ENCODE results near the gene SLC29A4. TPM values are rescaled to one million over a fixed set of nuclear protein-coding genes. Genes with fewer than 3 reads are reported as not detected.
"Not testable (repeated sequence)": the region's sequence is repeated elsewhere in the genome, so short reads cannot be mapped to it uniquely, and the experiment has no call there.

SLC29A4 gene
- total RNA-seq, 1 donor from 2014 or later = 120 TPM

DNA sequence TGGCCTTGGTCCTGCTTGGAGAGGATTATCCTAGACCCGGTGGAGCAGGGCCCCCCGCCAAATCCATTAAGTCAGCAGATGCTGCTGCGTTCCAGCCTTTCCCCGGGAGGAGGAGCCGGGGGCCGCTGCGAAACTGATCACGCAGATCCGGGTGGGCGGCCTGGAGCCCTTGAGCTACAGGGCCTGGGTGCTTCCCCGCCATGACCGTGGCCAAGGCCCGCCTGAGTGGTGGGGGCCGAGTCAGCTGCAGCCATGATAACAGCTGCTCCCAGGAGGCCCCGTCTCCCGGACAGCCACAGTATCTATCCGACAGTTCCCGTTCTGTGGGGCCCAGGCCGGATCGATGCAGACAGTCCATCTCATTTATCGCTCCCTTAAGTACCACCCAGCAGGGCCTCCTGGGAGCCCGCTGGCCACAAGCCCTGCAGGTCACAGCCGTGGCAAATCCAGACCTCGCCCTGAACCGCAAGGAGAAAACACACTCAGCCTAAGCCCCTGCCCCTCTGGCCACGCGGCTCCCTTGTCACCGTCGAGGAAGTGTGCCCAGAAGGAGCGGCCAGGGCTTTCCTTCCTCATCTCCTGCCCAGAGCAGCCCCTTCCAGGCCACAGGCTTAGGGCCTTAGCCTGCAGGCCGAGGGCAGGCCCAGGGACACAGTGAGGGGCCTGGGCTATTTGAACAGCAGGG, 34.4 kb upstream of the SLC29A4 start:
- Mint-ChIP-seq H3K9me3 (ENCODE audit: low read depth) (no peaks in the 10 kb centered on the region), H3K4me1 (ENCODE audit: low read depth) (peaks cover 11% of the 10 kb centered on the region), H3K36me3 (ENCODE audit: insufficient read depth) (no peaks in the 10 kb centered on the region), H3K27me3 (no peaks in the 10 kb centered on the region), H3K27ac (peak overlapping the region; percentile 41), H3K4me3 (ENCODE audit: low read depth) (no peak overlapping the region)
- TF ChIP-seq, protein P1, sequence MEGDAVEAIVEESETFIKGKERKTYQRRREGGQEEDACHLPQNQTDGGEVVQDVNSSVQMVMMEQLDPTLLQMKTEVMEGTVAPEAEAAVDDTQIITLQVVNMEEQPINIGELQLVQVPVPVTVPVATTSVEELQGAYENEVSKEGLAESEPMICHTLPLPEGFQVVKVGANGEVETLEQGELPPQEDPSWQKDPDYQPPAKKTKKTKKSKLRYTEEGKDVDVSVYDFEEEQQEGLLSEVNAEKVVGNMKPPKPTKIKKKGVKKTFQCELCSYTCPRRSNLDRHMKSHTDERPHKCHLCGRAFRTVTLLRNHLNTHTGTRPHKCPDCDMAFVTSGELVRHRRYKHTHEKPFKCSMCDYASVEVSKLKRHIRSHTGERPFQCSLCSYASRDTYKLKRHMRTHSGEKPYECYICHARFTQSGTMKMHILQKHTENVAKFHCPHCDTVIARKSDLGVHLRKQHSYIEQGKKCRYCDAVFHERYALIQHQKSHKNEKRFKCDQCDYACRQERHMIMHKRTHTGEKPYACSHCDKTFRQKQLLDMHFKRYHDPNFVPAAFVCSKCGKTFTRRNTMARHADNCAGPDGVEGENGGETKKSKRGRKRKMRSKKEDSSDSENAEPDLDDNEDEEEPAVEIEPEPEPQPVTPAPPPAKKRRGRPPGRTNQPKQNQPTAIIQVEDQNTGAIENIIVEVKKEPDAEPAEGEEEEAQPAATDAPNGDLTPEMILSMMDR (IDR thresholded peaks at IDR 0.05; ENCODE audit: unreplicated experiment) = no peak
- no peak for DNase-seq (ENCODE audit: low spot score, unreplicated experiment)

DNA sequence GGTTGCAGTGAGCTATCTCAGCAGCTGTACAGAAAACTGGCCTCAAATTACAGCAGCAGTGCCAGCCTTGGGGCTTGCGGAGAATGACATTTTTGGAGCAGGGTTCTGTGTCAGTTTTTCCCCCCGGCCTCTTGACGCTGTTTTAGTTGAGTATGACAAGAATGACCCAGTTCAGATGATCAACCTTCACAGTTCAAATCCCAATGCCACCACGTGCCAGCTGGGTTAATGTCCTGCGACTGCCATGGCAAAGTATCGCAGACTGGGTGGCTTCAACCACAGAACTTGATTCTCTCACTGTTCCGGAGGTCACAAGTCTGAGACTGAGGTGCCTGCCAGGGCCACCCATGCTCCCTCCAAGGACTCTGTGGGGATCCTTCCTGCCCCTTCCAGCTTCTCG, 32.0 kb upstream of the SLC29A4 start:
- not testable (repeated sequence) for DNase-seq (ENCODE audit: low spot score, unreplicated experiment); H3K36me3 Mint-ChIP-seq (ENCODE audit: insufficient read depth); H3K4me1 Mint-ChIP-seq (ENCODE audit: low read depth); H3K27ac Mint-ChIP-seq; H3K4me3 Mint-ChIP-seq (ENCODE audit: low read depth); H3K27me3 Mint-ChIP-seq; H3K9me3 Mint-ChIP-seq (ENCODE audit: low read depth)

DNA sequence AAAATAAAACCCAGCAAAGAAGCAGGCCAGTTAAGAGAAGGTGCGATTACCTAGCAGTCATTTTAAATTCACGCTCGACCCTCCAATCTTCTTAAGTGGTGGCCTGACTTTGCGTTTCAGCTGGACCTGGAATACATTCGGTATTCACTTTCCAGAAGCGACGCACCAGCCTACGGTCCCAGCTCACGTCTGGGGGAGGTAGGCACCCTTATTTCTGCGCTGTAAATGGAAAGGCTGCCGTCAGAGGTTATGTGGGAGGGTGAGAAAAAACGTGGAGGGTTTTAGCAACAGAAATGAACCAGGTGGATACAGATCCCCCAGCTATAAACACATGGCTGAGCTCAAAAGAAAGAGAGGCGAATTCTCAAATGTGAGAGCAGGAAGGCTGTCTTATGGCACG, 29.2 kb upstream of the SLC29A4 start:
- H3K27ac Mint-ChIP-seq; H3K9me3 Mint-ChIP-seq (ENCODE audit: low read depth); H3K4me3 Mint-ChIP-seq (ENCODE audit: low read depth); H3K27me3 Mint-ChIP-seq; DNase-seq (ENCODE audit: low spot score, unreplicated experiment); H3K36me3 Mint-ChIP-seq (ENCODE audit: insufficient read depth): not testable (repeated sequence)
- H3K4me1 Mint-ChIP-seq (ENCODE audit: low read depth) = peaks cover 11% of the 10 kb centered on the region

DNA sequence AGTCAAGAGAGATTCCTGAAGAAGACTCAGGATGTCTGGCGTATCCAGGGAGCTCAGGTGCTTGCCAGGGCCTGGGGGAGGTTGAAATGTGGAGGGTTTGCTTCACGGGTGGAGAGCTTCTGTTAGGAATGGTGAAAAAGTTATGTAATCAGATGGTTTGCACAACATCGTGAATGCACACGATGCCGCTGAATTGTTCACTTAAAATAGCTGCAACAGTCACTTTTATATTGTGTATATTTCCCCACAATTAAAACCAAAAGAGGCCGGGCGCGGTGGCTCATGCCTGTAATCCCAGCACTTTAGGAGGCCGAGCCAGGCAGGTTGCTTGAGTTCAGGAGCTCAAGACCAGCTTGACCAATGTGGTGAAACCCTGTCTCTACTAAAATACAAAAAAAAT, 28.4 kb upstream of the SLC29A4 start:
- H3K4me1 Mint-ChIP-seq (ENCODE audit: low read depth); DNase-seq (ENCODE audit: low spot score, unreplicated experiment); H3K9me3 Mint-ChIP-seq (ENCODE audit: low read depth); H3K27ac Mint-ChIP-seq; H3K4me3 Mint-ChIP-seq (ENCODE audit: low read depth); H3K27me3 Mint-ChIP-seq; H3K36me3 Mint-ChIP-seq (ENCODE audit: insufficient read depth): not testable (repeated sequence)

DNA sequence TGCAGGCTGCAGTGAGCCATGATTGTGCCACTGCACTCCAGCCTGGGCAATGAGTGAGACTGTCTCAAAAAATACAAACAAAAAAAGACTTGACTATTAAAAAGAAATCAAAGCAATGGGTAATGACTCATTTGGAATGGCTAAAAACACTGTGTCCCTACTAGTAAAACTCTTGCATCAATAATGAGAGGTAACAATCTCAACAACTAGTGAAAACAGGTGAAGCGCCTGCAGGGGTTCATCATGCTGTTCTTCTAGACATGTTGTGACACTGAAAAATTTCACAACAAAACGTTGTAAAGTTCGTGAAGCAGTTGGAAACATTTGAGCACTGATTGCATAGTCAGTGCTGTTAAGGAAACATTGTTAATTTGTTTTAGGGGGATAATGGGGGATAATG, 26.9 kb upstream of the SLC29A4 start:
- Mint-ChIP-seq H3K4me1 (ENCODE audit: low read depth) (peaks cover 9% of the 10 kb centered on the region), H3K4me3 (ENCODE audit: low read depth) (no peak overlapping the region)

DNA sequence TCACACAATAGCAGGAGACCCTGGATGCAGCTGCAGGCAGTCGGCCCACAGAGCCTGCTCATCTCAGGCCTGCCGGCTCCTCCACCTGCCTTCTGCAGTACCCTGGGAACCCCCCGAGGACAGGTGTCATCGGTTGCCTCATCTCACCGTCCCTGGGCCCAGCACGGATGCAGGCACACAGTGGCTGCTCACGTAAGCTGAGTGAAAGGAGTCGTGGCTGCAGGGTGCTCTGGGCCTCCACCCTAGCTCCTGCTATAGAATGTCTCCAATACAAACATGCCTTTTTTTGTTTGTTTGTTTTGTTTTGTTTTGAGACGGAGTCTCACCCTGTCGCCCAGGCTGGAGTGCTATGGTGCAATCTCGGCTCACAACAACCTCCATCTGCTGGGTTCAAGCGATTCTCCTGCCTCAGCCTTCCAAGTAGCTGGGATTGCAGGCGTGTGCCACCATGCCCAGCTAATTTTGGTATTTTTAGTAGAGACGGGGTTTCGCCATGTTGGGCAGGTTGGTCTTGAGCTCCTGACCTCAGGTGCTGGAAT, 22.1 kb upstream of the SLC29A4 start:
- not testable (repeated sequence) for H3K27ac Mint-ChIP-seq; DNase-seq (ENCODE audit: low spot score, unreplicated experiment); H3K36me3 Mint-ChIP-seq (ENCODE audit: insufficient read depth); H3K4me3 Mint-ChIP-seq (ENCODE audit: low read depth); H3K9me3 Mint-ChIP-seq (ENCODE audit: low read depth); H3K4me1 Mint-ChIP-seq (ENCODE audit: low read depth); H3K27me3 Mint-ChIP-seq

More for the DNA sequence above, 26.9 kb upstream of the SLC29A4 start:
- no peak overlapping the region for H3K27ac Mint-ChIP-seq
- DNase-seq (ENCODE audit: low spot score, unreplicated experiment) = no peak
- H3K36me3 Mint-ChIP-seq (ENCODE audit: insufficient read depth) = no peaks in the 10 kb centered on the region
- peaks cover 4% of the 10 kb centered on the region for H3K27me3 Mint-ChIP-seq
- no peaks in the 10 kb centered on the region for H3K9me3 Mint-ChIP-seq (ENCODE audit: low read depth)
- TF ChIP-seq, protein P1 (IDR thresholded peaks at IDR 0.05; ENCODE audit: unreplicated experiment) = no peak

DNA sequence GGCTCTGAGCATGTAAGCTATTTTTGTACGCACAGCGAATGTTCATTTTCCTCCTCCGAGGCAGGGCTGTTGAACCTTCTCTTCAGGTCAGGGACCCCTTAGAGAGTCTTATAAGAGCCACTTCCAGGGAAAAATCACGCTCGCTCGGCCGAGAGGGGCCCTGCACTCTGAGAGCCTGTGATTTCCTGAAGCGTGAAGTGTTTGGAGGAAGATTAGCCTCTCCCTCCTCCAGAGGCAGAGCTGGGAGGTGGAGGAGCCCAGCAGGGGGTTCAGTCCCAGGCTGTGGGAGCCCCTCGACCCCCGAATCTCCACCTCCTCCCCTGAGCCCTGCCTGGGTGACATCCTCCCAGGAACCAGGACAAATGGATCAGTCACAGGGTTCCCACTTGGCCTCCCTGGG, 19.7 kb upstream of the SLC29A4 start:
- H3K4me1 Mint-ChIP-seq (ENCODE audit: low read depth); H3K9me3 Mint-ChIP-seq (ENCODE audit: low read depth); H3K36me3 Mint-ChIP-seq (ENCODE audit: insufficient read depth); DNase-seq (ENCODE audit: low spot score, unreplicated experiment); H3K27ac Mint-ChIP-seq; H3K4me3 Mint-ChIP-seq (ENCODE audit: low read depth): not testable (repeated sequence)
- peaks cover 10% of the 10 kb centered on the region for H3K27me3 Mint-ChIP-seq
